Measurements from ENCODE around the gene MLLT3. TPM values are rescaled to one million over a fixed set of nuclear protein-coding genes. Genes with fewer than 3 reads are reported as not detected.

The MLLT3 gene
- total RNA-seq, 2 donors from 2014 or later: 5.6 to 5.7 TPM

GRCh38 chr9:20353931-20354652 is 268.2 kb downstream of the MLLT3 start:
- H3K27ac ChIP-seq: peak overlapping the region in 3 of 4 donors; percentile 49 to 62 (median 55)
- whole genome bisulfite sequencing, 2 donors: 82% methylated on average over 5 of the region's 5 CpGs
- intact Hi-C loops (cut with DNase I): loop anchor here (10.0 kb wide), 1 partner anchor 581 kb away; no protein-coding TSS in a partner anchor
- H3K4me3 ChIP-seq: no peak overlapping the region
- H3K36me3 ChIP-seq (replicated peaks in 1 of 2; ENCODE audit: insufficient read depth in 1 of 2, low read depth in 2 of 2): no peaks in the 10 kb centered on the region
- H3K27me3 ChIP-seq: no peaks in the 10 kb centered on the region
- H3K9me3 ChIP-seq: no peaks in the 10 kb centered on the region
- TF ChIP-seq POLR2A (IDR thresholded peaks at IDR 0.05): no peak
- TF ChIP-seq, protein P1, sequence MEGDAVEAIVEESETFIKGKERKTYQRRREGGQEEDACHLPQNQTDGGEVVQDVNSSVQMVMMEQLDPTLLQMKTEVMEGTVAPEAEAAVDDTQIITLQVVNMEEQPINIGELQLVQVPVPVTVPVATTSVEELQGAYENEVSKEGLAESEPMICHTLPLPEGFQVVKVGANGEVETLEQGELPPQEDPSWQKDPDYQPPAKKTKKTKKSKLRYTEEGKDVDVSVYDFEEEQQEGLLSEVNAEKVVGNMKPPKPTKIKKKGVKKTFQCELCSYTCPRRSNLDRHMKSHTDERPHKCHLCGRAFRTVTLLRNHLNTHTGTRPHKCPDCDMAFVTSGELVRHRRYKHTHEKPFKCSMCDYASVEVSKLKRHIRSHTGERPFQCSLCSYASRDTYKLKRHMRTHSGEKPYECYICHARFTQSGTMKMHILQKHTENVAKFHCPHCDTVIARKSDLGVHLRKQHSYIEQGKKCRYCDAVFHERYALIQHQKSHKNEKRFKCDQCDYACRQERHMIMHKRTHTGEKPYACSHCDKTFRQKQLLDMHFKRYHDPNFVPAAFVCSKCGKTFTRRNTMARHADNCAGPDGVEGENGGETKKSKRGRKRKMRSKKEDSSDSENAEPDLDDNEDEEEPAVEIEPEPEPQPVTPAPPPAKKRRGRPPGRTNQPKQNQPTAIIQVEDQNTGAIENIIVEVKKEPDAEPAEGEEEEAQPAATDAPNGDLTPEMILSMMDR (IDR thresholded peaks at IDR 0.05): no peak
- no peak for ATAC-seq
- DNase-seq: no peak
- peaks cover 53% of the 10 kb centered on the region for H3K4me1 ChIP-seq

- DNase-seq: peak; percentile 41 to 77 (median 53)
- intact Hi-C loops (cut with DNase I): loop anchor here (10.0 kb wide), 1 partner anchor 581 kb away; no protein-coding TSS in a partner anchor
- no peak overlapping the region for H3K4me3 ChIP-seq
Observed at GRCh38 chr9:20353524-20353923, 268.8 kb downstream of the MLLT3 start.

GRCh38 chr9:20352591-20352990 is 269.7 kb downstream of the MLLT3 start:
- intact Hi-C loops (cut with DNase I): loop anchor here (10.0 kb wide), 1 partner anchor 582 kb away; no protein-coding TSS in a partner anchor
- DNase-seq (no peak), ATAC-seq (no peak)
- no peak overlapping the region for H3K27ac ChIP-seq
- no peaks in the 10 kb centered on the region for H3K27me3 ChIP-seq
- H3K36me3 ChIP-seq (replicated peaks in 1 of 2; ENCODE audit: insufficient read depth in 1 of 2, low read depth in 2 of 2): no peaks in the 10 kb centered on the region
- 69 to 74% methylated on average over 2 of the region's 2 CpGs for WGBS, 2 donors
- no peak for TF ChIP-seq POLR2A (IDR thresholded peaks at IDR 0.05)
- TF ChIP-seq, protein P1 (IDR thresholded peaks at IDR 0.05): no peak
- H3K4me1 ChIP-seq: peaks cover 46% of the 10 kb centered on the region
- H3K4me3 ChIP-seq: no peak overlapping the region
- H3K9me3 ChIP-seq: no peaks in the 10 kb centered on the region

More at GRCh38 chr9:20353524-20353923, 268.8 kb downstream of the MLLT3 start:
- Histone ChIP-seq H3K4me1 (peaks cover 51% of the 10 kb centered on the region), H3K27ac (peak overlapping the region; percentile 4 to 62 (median 52)), H3K27me3 (no peaks in the 10 kb centered on the region), H3K9me3 (no peaks in the 10 kb centered on the region), H3K36me3 (replicated peaks in 1 of 2; ENCODE audit: insufficient read depth in 1 of 2, low read depth in 2 of 2) (no peaks in the 10 kb centered on the region)
- WGBS, 2 donors: 31 to 47% methylated on average over 1 of the region's 1 CpG
- TF ChIP-seq POLR2A (IDR thresholded peaks at IDR 0.05): no peak
- TF ChIP-seq, protein P1 (IDR thresholded peaks at IDR 0.05): no peak
- ATAC-seq: peak; percentile 47

DNA sequence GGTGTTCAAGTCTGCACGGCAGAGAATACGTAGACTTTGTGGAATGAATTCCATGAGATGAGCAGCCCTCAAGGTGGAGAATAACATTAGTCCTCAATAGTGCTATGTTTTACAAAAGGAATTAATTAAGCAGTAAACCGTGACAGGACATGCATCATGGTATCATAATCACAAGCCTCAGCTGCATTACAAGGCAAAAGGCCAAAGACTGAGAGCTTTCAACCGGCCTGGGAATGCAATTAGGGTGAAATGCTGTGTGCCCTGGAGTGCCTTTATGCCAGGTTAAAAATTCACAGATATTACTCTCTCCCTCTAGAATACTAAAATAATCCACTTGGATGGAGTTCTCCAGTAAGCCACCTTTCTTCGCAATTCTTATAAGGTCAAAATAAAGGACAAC is 270.6 kb downstream of the MLLT3 start:
- Histone ChIP-seq H3K36me3 (replicated peaks in 1 of 2; ENCODE audit: insufficient read depth in 1 of 2, low read depth in 2 of 2) (no peaks in the 10 kb centered on the region), H3K27ac (peak overlapping the region in 1 of 4 donors; percentile 34), H3K9me3 (no peaks in the 10 kb centered on the region), H3K27me3 (no peaks in the 10 kb centered on the region), H3K4me3 (no peak overlapping the region), H3K4me1 (peaks cover 39% of the 10 kb centered on the region)
- WGBS, 2 donors: 63 to 66% methylated on average over 5 of the region's 5 CpGs
- intact Hi-C loops (cut with DNase I): loop anchor here (10.0 kb wide), 1 partner anchor 583 kb away; no protein-coding TSS in a partner anchor
- no peak for DNase-seq
- no peak for ATAC-seq
- TF ChIP-seq POLR2A (IDR thresholded peaks at IDR 0.05): no peak
- TF ChIP-seq, protein P1 (IDR thresholded peaks at IDR 0.05): no peak

Measured in body of pancreas (tissue), 4 donors.